Skin epidermis (tissue), 12 donors: ENCODE measurements around the gene MTHFS.
"Not testable (repeated sequence)": the region's sequence is repeated elsewhere in the genome, so short reads cannot be mapped to it uniquely, and the experiment has no call there.

Source experiments
- H3K27ac ChIP-seq, 21 experiments: fragments of 200-600 bp; sonication (generic) in 11 of 21; one replicate each; pipeline ENCODE4 v1.5.0; 2020; ENCODE audit warnings: mild to moderate bottlenecking in 3 of 21, inconsistent platforms in 2 of 21, moderate library complexity in 2 of 21
- H3K4me3 ChIP-seq, 7 experiments: fragments of 200-600 bp; sonication (generic) in 2 of 7; one replicate each; pipeline ENCODE4 v1.5.0; 2020; ENCODE audit warnings: inconsistent platforms in 2 of 7, mild to moderate bottlenecking in 2 of 7, moderate library complexity in 1 of 7

Gene MTHFS

DNA sequence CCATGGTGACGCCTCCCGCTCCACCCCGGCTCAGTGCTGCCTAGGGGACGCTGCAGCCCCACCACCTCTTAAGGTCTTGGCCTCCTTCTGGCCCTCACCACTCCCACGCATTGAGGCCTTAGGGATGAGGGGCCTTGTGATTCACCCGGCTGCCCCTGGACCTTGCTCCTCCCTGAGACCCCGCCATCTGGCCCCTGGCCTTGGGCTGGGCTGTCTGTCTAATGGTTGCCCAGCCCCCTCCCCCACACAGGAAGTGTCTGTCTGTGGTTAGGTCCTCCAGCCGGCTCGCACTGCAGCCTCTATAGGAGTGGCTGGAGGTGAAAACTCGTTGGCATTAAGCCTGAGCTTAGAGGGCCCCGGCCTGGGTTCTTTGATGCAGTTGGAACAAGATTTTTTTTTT, 21.5 kb upstream of the MTHFS start:
- Histone ChIP-seq H3K27ac (no peak overlapping the region), H3K4me3 (no peak overlapping the region)

DNA sequence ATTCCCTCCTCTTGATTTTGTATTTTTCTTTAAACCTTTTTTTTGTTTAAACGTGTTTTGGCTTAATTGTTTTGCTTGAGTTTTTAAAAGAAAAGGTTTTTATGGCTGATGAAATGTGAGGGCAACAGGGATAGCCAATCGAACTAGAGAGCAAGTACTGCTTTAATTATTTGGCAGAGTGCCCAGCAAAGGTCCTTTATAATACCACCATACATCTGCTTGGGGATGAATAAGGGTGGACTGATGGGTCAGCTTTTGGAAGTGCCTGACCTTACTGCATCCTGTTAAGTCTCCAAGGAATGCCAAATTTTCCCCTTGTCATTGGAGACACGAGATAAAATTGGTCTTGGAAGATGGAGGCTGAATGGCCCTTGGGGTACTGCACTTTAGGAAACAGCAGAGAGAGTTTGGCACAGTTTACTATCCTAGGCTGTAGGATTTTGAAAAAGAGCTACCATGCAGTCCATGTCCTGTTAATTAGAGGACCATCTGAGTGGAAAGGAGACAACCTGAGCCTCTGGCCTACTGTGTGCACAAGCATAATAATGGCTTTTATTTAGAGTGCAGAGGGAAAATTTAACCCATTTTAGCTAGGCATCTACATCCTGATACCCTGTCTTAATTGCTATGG, 19.8 kb upstream of the MTHFS start:
- Histone ChIP-seq H3K4me3 (no peak overlapping the region), H3K27ac (no peak overlapping the region)

DNA sequence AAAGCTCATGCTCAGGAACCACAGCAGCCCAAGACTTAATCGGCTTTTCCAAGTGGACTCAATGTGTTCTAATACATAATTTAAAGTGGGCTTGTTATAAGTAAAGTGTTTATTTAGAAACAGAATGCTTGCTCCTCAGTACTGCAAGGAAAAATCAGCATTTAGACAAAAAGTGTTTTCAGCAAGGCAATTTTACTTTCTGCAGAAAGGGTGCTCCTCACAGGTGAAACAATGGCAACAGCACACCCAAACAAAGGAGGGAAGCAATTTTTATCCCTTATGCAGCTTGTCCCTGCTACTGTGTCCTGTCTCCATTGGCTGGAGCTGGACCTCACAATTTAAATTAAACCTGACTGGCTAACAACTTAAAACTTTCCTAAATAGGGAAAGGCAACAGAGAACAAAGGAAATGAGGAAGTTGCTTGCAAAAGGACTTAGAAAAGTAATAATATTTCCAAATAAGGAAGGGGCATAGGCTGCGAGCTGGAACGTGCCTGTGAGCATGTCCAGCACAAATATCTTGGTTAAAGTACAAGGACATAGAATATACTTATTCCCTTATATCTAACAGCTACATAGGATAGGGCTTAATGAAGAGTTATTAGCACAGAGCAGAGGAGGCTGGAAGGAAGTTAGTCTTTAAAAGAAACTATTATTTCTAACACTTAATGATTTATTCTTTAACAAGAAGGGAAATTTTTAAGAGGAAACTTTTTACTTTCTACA, 19.1 kb upstream of the MTHFS start:
- H3K27ac ChIP-seq, H3K4me3 ChIP-seq: not testable (repeated sequence)

DNA sequence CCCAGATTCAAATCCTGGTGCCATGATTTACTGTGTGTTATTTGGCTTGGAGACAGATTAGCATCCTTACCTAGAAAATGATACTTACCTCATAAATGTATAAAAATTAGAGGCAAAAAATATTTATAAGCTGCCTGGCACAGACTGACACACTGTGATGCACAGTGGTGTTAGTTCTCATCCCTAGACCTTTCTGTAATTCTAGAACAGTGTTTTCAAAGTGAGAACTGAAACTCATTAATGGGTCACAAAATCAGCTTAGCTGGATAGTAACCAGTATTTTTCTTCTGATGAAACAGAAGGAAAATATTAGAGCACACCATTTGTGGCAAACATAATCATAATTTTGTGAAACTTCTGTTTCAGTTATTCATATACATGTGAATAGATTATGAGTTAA, 17.9 kb upstream of the MTHFS start:
- no peak overlapping the region for H3K4me3 ChIP-seq

DNA sequence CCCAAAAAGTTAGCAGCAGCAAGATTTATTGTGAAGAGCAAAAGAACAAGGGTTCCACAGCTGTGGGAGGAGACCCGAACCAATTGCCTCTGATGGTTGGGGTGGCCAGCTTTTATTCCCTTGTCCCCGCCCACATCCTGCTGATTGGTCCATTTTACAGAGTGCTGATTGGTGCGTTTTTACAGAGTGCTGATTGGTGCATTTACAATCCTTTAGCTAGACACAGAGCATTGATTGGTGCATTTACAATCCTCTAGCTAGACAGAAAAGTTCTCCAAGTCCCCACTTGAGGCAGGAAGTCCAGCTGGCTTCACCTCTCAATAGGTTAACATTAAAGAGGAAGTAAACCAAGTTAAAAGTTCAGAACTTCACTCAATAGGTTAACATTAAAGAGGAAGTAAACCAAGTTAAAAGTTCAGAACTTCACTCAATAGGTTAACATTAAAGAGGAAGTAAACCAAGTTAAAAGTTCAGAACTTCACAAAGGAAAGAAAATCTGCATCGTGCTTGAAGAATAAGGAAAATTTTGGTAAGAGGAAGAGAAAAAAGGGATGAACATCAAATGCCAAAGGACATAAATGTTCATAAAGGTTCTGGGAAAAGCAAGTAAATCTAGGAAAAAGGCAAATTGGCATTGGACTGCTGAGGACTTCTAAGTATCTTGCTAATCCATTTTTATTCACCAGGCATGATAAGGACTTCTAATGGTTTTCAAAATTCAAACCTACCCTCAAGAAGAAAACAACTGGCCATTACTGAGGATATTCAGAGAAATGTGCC, 12.9 kb upstream of the MTHFS start:
- H3K27ac ChIP-seq: not testable (repeated sequence)

More for the DNA sequence above, 17.9 kb upstream of the MTHFS start:
- H3K27ac ChIP-seq: no peak overlapping the region

DNA sequence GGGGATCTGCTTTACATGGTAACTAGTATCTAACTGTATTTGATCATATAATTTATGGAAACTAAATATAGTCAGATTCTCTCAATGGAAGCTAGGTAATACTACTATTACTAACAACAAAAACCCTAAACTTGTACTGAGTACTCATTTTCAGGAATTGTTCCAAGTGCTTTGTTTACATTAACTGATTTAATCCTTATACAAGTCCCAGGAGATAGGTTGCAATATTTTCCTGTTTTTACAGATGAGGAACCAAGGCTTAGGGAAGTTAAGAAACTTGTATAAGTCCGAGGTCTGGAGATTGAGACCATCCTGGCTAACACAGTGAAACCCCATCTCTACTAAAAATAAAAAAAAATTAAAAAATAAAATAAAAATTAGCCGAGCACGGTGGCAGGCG, 7.5 kb upstream of the MTHFS start:
- H3K4me3 ChIP-seq: no peak overlapping the region
- H3K27ac ChIP-seq: no peak overlapping the region

More for the DNA sequence above, 12.9 kb upstream of the MTHFS start:
- not testable (repeated sequence) for H3K4me3 ChIP-seq

DNA sequence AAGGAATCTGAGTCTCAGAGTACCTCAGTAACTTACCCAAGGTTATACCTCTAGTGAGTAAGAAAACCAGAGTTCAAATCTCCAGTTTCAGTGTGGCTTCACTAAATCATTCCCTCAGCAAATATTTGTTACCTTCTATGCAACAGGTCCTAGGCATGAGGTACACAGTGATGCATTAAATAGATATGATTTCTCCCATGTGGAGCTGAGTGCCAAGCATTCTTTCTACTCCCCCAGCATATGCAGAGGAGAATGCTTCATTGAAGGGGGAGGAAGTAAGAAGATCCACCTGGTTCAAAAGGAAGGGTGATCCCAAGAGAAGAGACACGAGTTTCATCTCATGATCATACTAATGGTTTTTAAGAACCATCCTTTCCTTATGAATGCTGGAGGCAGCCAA, 6.8 kb upstream of the MTHFS start:
- Histone ChIP-seq H3K4me3 (no peak overlapping the region), H3K27ac (no peak overlapping the region)

DNA sequence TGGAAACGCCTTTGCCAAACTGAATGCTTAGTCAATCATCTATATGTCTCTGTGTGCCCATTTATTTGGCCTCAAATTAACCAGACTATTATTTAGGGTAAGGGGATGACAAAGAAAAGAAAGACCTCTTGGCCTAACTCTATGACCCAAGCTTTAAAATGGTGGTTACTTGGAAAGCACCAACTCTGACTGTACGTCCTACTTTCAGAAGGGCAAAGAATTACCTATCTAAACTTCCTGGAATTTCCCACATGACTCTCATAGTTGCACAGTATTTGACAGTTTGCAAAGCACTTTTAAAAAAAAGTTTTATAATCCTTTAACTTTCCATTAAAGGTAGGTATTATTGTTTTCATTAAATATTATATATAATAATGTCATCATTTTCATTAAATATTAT, 6.3 kb upstream of the MTHFS start:
- H3K4me3 ChIP-seq: no peak overlapping the region
- H3K27ac ChIP-seq: no peak overlapping the region

DNA sequence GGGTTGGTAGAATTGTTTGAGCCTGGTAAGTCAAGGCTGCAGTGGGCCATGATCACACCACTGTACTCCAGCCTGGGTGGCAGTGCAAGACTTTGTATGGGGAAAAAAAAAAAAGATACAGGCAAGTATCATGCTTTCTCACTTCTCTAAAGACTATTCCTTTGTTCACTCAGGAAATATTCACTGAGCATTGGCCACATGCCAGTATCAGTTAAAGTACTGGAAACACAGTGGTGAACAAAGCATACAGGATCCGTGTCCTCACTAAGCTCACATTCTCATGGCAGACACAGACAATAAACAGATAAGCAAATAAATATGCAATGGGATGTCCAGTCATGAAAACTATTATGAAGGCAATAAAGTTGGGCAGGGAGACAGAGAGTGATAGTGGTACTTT, 5.1 kb upstream of the MTHFS start:
- Histone ChIP-seq H3K4me3 (no peak overlapping the region), H3K27ac (no peak overlapping the region)

DNA sequence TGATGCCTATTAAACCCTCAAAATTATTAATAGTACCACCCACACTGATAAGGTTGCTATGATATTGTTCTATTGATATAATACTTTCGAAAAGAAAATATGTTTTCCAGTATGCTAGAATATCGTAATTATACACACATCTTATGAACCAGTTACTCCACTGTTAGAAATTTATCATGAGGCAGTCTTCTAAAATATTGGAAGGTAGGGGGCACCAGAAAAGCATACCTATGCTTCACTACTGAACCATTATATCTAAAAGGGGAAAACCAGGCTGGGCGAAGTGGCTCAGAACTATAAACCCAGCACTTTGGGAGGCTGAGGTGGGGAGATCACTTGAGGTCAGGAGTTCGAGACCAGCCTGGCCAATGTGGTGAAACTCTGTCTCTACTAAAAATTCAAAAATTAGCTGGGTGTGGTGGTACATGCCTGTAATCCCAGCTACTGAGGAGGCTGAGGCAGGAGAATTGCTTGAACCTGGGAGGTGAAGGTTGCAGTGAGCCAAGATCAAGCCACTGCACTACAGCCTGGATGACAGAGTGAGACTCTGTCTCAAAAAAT, 4.1 kb upstream of the MTHFS start:
- not testable (repeated sequence) for H3K27ac ChIP-seq, H3K4me3 ChIP-seq

DNA sequence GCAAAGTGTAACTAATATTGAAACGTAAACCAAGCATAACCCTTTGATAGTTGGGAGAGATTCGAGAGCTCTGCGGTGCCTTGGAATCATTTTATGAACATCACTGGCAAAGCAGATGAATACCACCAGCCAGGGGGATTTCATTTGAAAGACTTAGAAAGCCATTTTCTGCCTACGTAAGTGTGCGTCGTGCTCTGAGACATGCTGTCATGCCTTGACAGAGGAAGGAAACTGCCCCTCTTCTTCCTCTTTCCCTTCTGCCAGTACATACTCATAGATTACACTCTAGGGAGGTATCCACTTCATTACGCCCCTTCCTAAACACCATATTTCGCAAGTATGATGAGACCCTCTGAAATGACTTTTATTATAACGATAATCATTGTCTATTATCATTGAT, 3.3 kb upstream of the MTHFS start:
- Histone ChIP-seq H3K27ac (peak overlapping the region in 1 of 21 experiments; percentile 42), H3K4me3 (no peak overlapping the region)

DNA sequence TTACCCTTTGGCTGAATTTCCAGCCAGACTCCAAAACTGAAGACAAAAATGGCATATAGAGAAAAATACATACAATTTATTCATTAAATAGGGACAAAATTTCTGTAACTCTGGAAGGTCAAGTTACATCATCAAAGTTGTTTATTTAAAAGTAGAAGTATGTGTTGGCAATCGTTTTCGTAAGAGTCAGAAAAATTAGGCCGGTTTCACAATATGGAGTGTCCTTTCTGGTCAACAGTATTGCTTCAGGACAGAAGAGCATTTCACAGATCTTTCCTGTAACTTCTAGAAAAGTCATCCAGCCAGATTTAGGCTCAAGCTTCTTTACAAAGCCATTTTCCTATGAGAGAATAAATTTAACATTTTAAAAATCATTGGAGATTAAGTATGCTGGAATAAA, 2.0 kb upstream of the MTHFS start:
- peak overlapping the region in 8 of 21 experiments; percentile 4 to 97 (median 26) for H3K27ac ChIP-seq
- not testable (repeated sequence) for H3K4me3 ChIP-seq

DNA sequence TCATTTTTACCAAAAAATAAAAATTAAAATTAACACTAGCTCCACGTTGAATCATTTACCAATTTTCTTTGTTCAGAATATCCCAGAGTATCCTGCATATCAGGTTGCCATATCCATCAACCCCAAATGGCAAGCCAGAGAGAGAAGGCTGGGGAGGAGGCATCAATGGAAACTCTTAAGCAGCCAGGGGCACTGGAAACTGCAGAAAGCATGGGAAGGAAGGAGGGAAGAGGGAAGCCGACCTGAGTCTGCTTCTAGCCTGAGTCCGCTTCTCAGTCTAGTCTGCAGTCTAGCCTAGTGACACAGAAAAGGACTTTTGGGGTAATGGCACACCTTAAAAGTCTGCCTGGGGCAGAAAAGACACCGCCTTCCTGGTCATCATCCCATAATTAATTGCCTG, 1.6 kb upstream of the MTHFS start:
- H3K4me3 ChIP-seq: no peak overlapping the region
- H3K27ac ChIP-seq: peak overlapping the region in 6 of 21 experiments; percentile 4 to 97 (median 44)

DNA sequence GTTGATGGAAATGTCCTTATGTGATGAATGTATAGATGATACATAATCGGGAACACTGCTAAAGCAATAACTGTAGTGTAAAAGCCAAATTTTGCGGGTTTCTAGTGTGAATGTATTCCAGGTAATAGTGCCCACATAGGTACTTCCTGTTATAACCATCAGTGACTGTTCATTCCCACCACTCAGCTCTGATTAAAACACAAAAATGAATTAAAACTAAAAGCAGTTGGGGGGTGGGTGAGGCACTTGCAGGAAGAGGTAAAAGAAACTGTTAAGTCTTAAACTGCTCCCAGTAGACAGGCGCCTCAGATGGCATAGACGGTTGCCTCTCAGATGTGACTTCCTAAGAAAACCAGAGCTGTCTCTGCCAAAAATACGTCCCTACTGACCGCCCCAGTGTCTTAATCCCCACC, 893 bp upstream of the MTHFS start:
- Histone ChIP-seq H3K27ac (peak overlapping the region in 16 of 21 experiments; percentile 13 to 99 (median 95)), H3K4me3 (peak overlapping the region in 6 of 7 experiments; percentile 56 to 86 (median 67))

DNA sequence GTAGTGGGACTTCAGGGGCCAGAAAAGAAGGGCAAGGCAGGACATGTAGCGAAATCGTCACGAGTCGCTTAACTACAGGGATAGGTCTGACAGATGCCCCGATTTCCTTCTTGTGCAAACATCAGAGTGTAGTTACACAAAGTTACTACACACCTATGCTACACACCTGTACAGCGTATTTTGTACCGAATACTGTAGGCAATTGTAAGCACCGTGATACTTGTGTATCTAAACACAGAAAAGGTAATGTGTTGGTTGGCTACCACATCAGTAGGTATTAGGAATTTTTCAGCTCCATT, 515 bp upstream of the MTHFS start:
- Histone ChIP-seq H3K4me3 (peak overlapping the region; percentile 56 to 86 (median 65)), H3K27ac (peak overlapping the region; percentile 78 to 99 (median 95))

DNA sequence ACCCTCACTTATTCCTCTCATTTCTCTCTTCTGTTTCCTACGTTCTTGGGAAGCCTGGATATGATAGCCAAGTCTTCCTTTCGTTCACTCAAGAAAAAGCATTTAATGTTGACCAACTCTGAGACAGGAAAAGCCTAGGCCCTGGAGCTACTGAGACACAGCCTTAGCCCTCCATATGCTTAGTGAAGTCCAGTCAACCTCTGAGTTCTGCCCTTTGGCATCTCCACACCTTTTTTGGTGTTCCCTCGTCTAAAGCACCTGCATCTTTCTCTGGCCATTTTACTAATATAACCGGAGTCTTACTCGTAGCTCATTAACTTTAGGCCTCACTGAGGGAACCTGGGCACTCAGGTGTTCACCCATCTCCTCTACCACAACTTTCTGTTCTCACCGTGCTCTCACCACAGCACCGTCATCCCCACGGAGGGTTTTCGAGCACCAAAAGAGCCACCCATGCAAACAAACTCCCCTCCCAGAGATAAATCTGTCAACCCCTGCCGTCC, 632 bp downstream of the MTHFS start:
- Histone ChIP-seq H3K27ac (peak overlapping the region in 20 of 21 experiments; percentile 86 to 99 (median 95)), H3K4me3 (peak overlapping the region; percentile 56 to 86 (median 65))

DNA sequence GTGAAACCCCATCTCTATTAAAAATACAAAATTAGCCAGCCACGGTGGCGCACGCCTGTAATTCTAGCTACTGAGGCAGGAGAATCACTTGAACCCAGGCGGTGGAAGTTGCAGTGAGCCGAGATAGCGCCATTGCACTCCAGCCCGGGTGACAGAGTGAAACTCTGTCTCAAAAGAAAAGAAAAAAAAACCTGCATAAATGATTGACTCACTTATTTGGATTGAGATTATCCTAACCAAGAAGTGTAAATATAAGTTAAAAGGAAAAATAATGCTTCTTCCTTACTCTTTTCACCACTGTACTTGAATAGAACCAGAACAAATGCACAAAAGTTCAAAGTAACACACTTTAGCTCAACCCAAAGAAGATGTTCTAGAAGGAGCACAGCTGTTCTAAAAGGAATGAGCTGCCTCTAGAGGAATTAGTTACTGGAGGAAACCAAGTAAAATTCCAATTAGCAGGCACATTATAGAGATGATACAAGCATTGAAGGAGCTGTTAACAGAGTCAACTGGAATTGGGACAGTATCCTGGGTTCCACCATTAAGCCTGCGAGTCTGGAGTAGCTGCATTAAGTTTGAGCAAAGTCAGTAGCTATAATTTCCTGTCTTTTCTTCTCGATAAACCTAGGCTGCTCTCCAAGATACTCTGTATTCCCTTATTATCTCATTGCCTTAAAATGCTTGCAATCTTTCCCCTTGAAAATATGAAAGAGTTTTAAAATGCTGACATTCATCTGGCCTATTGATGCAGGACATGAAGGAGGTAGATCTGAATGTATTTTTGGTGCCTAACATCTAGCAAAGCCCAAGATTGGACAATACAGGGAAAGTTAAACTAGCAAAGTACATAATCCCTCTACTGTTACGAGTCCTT, 9.5 kb downstream of the MTHFS start:
- Histone ChIP-seq H3K4me3 (no peak overlapping the region), H3K27ac (no peak overlapping the region)

DNA sequence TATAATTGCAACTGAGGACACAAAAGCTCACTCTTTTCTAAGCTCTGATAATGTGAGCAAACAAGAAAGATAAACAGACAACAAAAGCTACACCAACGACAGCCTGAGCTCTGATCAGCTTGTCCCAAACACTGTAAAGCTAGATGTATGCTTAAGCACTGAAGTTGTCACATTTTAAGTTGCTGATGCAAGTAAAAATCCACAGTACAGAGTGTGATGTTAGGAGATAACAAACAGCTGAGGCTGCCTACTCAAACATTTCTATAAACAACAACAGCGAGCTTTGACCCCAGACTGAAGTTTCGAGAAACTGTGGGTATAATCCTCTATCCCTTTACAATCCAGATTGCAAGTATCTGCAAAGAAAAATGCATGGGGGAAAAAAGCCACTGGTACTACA, 10.7 kb downstream of the MTHFS start:
- no peak overlapping the region for H3K27ac ChIP-seq
- H3K4me3 ChIP-seq: no peak overlapping the region

DNA sequence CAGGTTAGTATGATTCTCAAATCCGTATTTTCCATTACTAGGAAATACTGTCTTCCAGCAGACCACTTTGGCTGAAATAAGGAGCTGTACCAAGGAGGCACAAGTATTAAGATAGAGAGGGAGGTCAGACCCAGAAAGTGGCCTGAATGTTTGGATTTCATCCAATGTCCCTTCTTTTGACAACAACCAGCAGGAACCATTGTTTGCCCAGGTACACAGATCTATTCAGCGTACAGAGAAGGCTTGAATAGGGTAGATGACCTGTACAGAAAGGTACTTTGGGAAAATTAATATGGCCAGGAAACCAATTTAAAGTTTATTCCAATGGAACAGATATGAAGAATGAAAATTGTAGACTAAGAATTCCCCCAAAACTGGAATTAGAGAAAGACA, 12.6 kb downstream of the MTHFS start:
- Histone ChIP-seq H3K27ac (no peak overlapping the region), H3K4me3 (no peak overlapping the region)
